ENCODE measurements around the gene OR2T33. TPM values are rescaled to one million over a fixed set of nuclear protein-coding genes. Genes with fewer than 3 reads are reported as not detected.
"Not testable (repeated sequence)": the region's sequence is repeated elsewhere in the genome, so short reads cannot be mapped to it uniquely, and the experiment has no call there.

Gene OR2T33
- total RNA-seq, 2 donors from 2014 or later: not detected

DNA sequence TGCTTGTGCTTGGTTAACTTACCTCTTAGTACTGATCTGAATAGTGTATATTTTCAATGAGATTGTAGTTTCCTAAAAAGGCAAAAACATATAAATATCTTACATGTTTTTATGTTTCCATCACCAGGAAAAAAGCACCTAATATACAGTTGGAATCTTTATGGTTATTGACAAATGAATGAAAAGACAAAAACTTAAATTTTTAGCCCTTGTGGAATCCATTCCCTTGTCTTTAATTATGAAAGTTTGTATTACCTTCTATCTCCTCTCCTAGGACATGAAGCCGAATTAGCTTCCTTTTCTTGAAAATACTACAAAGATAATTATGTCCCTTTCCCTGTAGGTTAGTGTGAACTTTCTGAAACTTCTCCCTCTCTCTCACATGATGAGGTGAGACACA, 25.5 kb upstream of the OR2T33 start, which contains the start of gene OR2T12:
Gene OR2T12, minus strand, starts transcription at position 101 of the 400 bp plus-strand sequence. CDS start 7,846 bp downstream, outside the sequence.
- Histone ChIP-seq H3K9me3 (no peaks in the 10 kb centered on the region), H3K4me3 (no peak within 1 kb of the TSS), H3K27ac (no peak within 1 kb of the TSS), H3K9ac (ENCODE audit: low read depth in 2 of 2, low read length in 2 of 2) (no peak within 1 kb of the TSS), H3K27me3 (no peaks in the 10 kb centered on the region), H3K4me1 (no peaks in the 10 kb centered on the region), H3K36me3 (no peaks in the 10 kb centered on the region)
- no peak for TF ChIP-seq CTCF (IDR thresholded peaks at IDR 0.05)
- intact Hi-C loops (cut with DNase I): no loop called here
- DNase-seq: no peak

DNA sequence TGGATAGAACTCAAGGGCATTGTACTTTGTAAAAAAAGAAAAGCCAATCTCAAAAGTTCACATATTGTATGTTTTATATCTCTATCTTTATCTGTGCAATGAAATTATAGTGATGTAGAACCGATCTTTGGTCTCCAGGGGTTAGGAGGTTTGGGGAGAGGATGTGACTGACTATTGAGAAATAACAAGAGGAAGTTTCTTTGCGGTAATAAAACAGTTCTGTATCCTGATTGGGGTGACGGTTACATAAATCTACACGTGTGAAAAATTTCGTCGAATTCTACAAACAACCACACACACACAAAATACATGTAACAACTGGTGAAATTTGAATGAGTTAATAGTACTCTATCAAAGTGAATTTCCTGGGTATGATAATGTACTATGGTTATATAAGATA, 10.6 kb upstream of the OR2T33 start:
- no peak overlapping the region for H3K4me3 ChIP-seq
- no peaks in the 10 kb centered on the region for H3K9me3 ChIP-seq
- no peaks in the 10 kb centered on the region for H3K27me3 ChIP-seq
- no peaks in the 10 kb centered on the region for H3K36me3 ChIP-seq
- TF ChIP-seq CTCF (IDR thresholded peaks at IDR 0.05): no peak
- no peak overlapping the region for H3K27ac ChIP-seq
- intact Hi-C loops (cut with DNase I): no loop called here
- no peak overlapping the region for H3K9ac ChIP-seq (ENCODE audit: low read depth in 2 of 2, low read length in 2 of 2)
- H3K4me1 ChIP-seq: no peaks in the 10 kb centered on the region
- DNase-seq: no peak

DNA sequence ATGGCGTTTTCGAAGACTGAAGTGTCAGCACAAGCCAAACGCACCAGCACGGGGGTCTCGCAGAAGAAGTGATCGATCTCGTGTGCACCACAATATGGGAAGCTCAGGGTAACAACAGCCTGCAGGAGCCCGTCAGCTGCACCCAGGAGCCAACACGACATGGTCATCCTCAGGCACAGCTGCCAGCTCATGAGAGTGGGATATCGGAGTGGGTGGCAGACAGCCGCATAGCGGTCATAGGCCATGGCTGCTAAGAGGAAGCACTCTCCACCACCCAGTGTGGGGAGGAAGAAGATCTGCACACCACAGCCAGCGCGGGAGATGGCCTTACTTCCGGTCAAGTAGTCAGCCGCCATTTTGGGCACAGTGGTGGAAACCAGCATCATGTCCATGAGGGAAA, 4.6 kb downstream of the OR2T33 start:
- intact Hi-C loops (cut with DNase I); H3K36me3 ChIP-seq; H3K9ac ChIP-seq (ENCODE audit: low read depth in 2 of 2, low read length in 2 of 2); H3K27me3 ChIP-seq; H3K9me3 ChIP-seq; DNase-seq; H3K4me3 ChIP-seq; H3K27ac ChIP-seq; H3K4me1 ChIP-seq: not testable (repeated sequence)

- intact Hi-C loops (cut with DNase I): no loop called here
- DNase-seq: no peak
- TF ChIP-seq CTCF (IDR thresholded peaks at IDR 0.05): no peak
- H3K27me3 ChIP-seq: no peaks in the 10 kb centered on the region
- H3K4me3 ChIP-seq: no peak overlapping the region
- no peaks in the 10 kb centered on the region for H3K36me3 ChIP-seq
- no peak overlapping the region for H3K9ac ChIP-seq (ENCODE audit: low read depth in 2 of 2, low read length in 2 of 2)
- H3K4me1 ChIP-seq: no peaks in the 10 kb centered on the region
- no peak overlapping the region for H3K27ac ChIP-seq
- H3K9me3 ChIP-seq: no peaks in the 10 kb centered on the region
Observed at GRCh38 chr1:248268178-248268577, 9.6 kb downstream of the OR2T33 start.

DNA sequence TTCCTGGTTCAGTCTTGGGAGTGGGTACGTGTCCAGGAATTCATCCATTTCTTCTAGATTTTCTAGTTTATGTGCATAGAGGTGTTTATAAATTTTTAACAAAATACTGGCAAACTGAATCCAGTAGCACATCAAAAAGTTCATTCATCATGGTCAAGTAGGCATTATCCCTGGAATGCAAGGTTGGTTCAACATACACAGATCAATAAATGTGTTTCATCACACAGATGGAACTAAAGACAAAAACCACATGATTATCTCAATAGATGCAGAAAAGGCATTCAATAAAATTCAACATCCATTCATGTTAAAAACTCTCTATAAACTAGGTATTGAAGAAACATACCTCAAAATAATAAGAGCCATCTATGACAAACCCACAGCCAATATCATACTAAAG, 18.5 kb downstream of the OR2T33 start:
- H3K27me3 ChIP-seq; H3K4me1 ChIP-seq; H3K9ac ChIP-seq (ENCODE audit: low read depth in 2 of 2, low read length in 2 of 2); H3K36me3 ChIP-seq; DNase-seq; H3K9me3 ChIP-seq; intact Hi-C loops (cut with DNase I); H3K4me3 ChIP-seq; H3K27ac ChIP-seq: not testable (repeated sequence)

- H3K36me3 ChIP-seq: no peaks in the 10 kb centered on the region
- no peak overlapping the region for H3K4me3 ChIP-seq
- H3K27me3 ChIP-seq: no peaks in the 10 kb centered on the region
- H3K9ac ChIP-seq (ENCODE audit: low read depth in 2 of 2, low read length in 2 of 2): no peak overlapping the region
- no peak overlapping the region for H3K27ac ChIP-seq
- H3K4me1 ChIP-seq: no peaks in the 10 kb centered on the region
- no peaks in the 10 kb centered on the region for H3K9me3 ChIP-seq
- no peak for DNase-seq
- intact Hi-C loops (cut with DNase I): no loop called here
- no peak for TF ChIP-seq CTCF (IDR thresholded peaks at IDR 0.05)
Observed at GRCh38 chr1:248243204-248243603, 34.6 kb downstream of the OR2T33 start.

- intact Hi-C loops (cut with DNase I): no loop called here
- Histone ChIP-seq H3K9ac (ENCODE audit: low read depth in 2 of 2, low read length in 2 of 2) (no peak overlapping the region), H3K27me3 (no peaks in the 10 kb centered on the region), H3K9me3 (no peaks in the 10 kb centered on the region), H3K36me3 (no peaks in the 10 kb centered on the region), H3K4me1 (no peaks in the 10 kb centered on the region), H3K4me3 (no peak overlapping the region), H3K27ac (no peak overlapping the region)
- no peak for TF ChIP-seq CTCF (IDR thresholded peaks at IDR 0.05)
- DNase-seq: no peak
Observed at GRCh38 chr1:248239478-248239877, 38.3 kb downstream of the OR2T33 start.
